GM13976 (cell line): ENCODE measurements around the gene CNN1.

Experiments used
- DNase-seq: peaks from one replicate; pipeline ENCODE4 v3.0.0; 2012; ENCODE audit warnings: low spot score
- CTCF ChIP-seq: IDR thresholded peaks from 2 replicates; pipeline ENCODE4 v1.5.1; 2012; ENCODE audit warnings: borderline replicate concordance, mild to moderate bottlenecking; ENCODE audit not compliant: insufficient read depth; ENCODE audit errors: extremely low read depth, missing control alignments, control extremely low read depth
- in situ Hi-C: fragments of 300-500 bp; cut with MboI; formaldehyde crosslinking; loops from one replicate; pipeline ENCODE4 v1.12.0; 2022; ENCODE audit warnings: low sequenced_read_pairs, mixed read lengths, inconsistent platforms; ENCODE audit not compliant: unreplicated experiment

CNN1 gene

GRCh38 chr19:11506967-11507366 lies 31.7 kb upstream of the CNN1 start:
- DNase-seq, result no peak
- no peak for TF ChIP-seq CTCF
- in situ Hi-C loops, result no loop called here

- in situ Hi-C loops, result no loop called here
- no peak for TF ChIP-seq CTCF
- DNase-seq, result no peak
These were observed 31.1 kb upstream of the CNN1 start for GRCh38 chr19:11507370-11508078.

- in situ Hi-C loops, result no loop called here
- no peak for DNase-seq
- no peak for TF ChIP-seq CTCF
These were observed 28.2 kb upstream of the CNN1 start for GRCh38 chr19:11510444-11510843.

GRCh38 chr19:11513946-11514345 lies 24.7 kb upstream of the CNN1 start:
- no peak for TF ChIP-seq CTCF
- in situ Hi-C loops, result no loop called here
- no peak for DNase-seq

- TF ChIP-seq CTCF, result no peak
- DNase-seq, result no peak
- in situ Hi-C loops, result no loop called here
These were observed 19.5 kb upstream of the CNN1 start for GRCh38 chr19:11519138-11519537.

GRCh38 chr19:11528551-11529341 lies 9.9 kb upstream of the CNN1 start, which contains the start of gene ECSIT:
ECSIT (minus strand) TSS chr19:11529134; CDS start chr19:11519170, 9,964 bp downstream.
- DNase-seq, result peak; percentile 98
- in situ Hi-C loops, result no loop called here
- TF ChIP-seq CTCF, result no peak

- in situ Hi-C loops, result no loop called here
- DNase-seq, result peak; percentile 63
- peak; percentile 13 for TF ChIP-seq CTCF
These were observed 8.2 kb upstream of the CNN1 start for GRCh38 chr19:11530432-11530831.
